Activated T-helper 1 cell treated with anti-CD3 and anti-CD28 coated beads, Interleukin-12 subunit alpha, Interleukin-12 subunit beta, Interleukin-2, Interleukin-4 antibody, amounts not matched to agents 30 ng/mL and 10 ng/mL and 1 ng/mL, durations not matched to agents 14 hours and 24 hours and 36 hours (primary cell): Measurements from ENCODE around the gene MUL1. TPM values are rescaled to one million over a fixed set of nuclear protein-coding genes. Genes with fewer than 3 reads are reported as not detected.
"Not testable (repeated sequence)": the region's sequence is repeated elsewhere in the genome, so short reads cannot be mapped to it uniquely, and the experiment has no call there.

ENCODE experiments used
- DNase-seq: peaks from one replicate; pipeline ENCODE4 v3.0.0; 2021; ENCODE audit warnings: low spot score
- H3K27ac Mint-ChIP-seq: one replicate; pipeline ENCODE4 v1.8.0; 2021; ENCODE audit warnings: mild to moderate bottlenecking, mixed read lengths
- H3K27me3 Mint-ChIP-seq: one replicate; pipeline ENCODE4 v1.8.0; 2022; ENCODE audit warnings: mild to moderate bottlenecking, moderate library complexity, mixed read lengths; ENCODE audit not compliant: insufficient read depth
- H3K36me3 Mint-ChIP-seq: one replicate; pipeline ENCODE4 v1.8.0; 2021; ENCODE audit warnings: low read depth, mixed read lengths
- H3K4me1 Mint-ChIP-seq: one replicate; pipeline ENCODE4 v1.8.0; 2021; ENCODE audit warnings: low read depth, mixed read lengths
- H3K4me3 Mint-ChIP-seq: one replicate; pipeline ENCODE4 v1.8.0; 2021; ENCODE audit warnings: mild to moderate bottlenecking, moderate library complexity, mixed read lengths
- H3K9me3 Mint-ChIP-seq: one replicate; pipeline ENCODE4 v1.8.0; 2021; ENCODE audit warnings: mixed read lengths
- intact Hi-C: fragments of 100-400 bp; cut with micrococcal nuclease; formaldehyde crosslinking; loops from one replicate; pipeline ENCODE4 v1.15.1; 2024
- total RNA-seq: library from RNA; stranded (reverse); gene quantifications from 2 replicates; pipeline ENCODE4 v1.2.3, GENCODE V29; 2022

MUL1 gene
- total RNA-seq, 1 donor from 2014 or later = 22.8 TPM

GRCh38 chr1:20533635-20534034, 25.7 kb upstream of the MUL1 start:
- Mint-ChIP-seq H3K27ac (no peak overlapping the region), H3K27me3 (peaks cover 32% of the 10 kb centered on the region), H3K4me1 (no peaks in the 10 kb centered on the region), H3K4me3 (no peak overlapping the region), H3K36me3 (no peaks in the 10 kb centered on the region), H3K9me3 (no peaks in the 10 kb centered on the region)
- intact Hi-C loops = no loop called here
- no peak for DNase-seq

- peaks cover 34% of the 10 kb centered on the region for H3K27me3 Mint-ChIP-seq
These were observed 22.9 kb upstream of the MUL1 start for GRCh38 chr1:20530901-20531300.

GRCh38 chr1:20530306-20530705, 22.4 kb upstream of the MUL1 start:
- H3K27ac Mint-ChIP-seq = no peak overlapping the region
- H3K9me3 Mint-ChIP-seq = no peaks in the 10 kb centered on the region
- H3K36me3 Mint-ChIP-seq = no peaks in the 10 kb centered on the region
- no peaks in the 10 kb centered on the region for H3K4me1 Mint-ChIP-seq
- no peak overlapping the region for H3K4me3 Mint-ChIP-seq
- no peak for DNase-seq
- intact Hi-C loops = no loop called here
- H3K27me3 Mint-ChIP-seq = peaks cover 34% of the 10 kb centered on the region

More at GRCh38 chr1:20530901-20531300, 22.9 kb upstream of the MUL1 start:
- H3K4me1 Mint-ChIP-seq = no peaks in the 10 kb centered on the region
- no peak overlapping the region for H3K27ac Mint-ChIP-seq
- no peak overlapping the region for H3K4me3 Mint-ChIP-seq
- H3K9me3 Mint-ChIP-seq = no peaks in the 10 kb centered on the region
- no peaks in the 10 kb centered on the region for H3K36me3 Mint-ChIP-seq
- intact Hi-C loops = no loop called here
- DNase-seq = no peak

- H3K27ac Mint-ChIP-seq = no peak overlapping the region
- DNase-seq = no peak
- intact Hi-C loops = no loop called here
These were observed 20.3 kb upstream of the MUL1 start for GRCh38 chr1:20528221-20528620.

GRCh38 chr1:20526267-20526666, 18.3 kb upstream of the MUL1 start:
- Mint-ChIP-seq H3K36me3 (no peaks in the 10 kb centered on the region), H3K27me3 (peaks cover 15% of the 10 kb centered on the region), H3K27ac (no peak overlapping the region), H3K4me1 (no peaks in the 10 kb centered on the region), H3K9me3 (no peaks in the 10 kb centered on the region), H3K4me3 (no peak overlapping the region)
- intact Hi-C loops = no loop called here
- no peak for DNase-seq

More at GRCh38 chr1:20528221-20528620, 20.3 kb upstream of the MUL1 start:
- H3K4me3 Mint-ChIP-seq = no peak overlapping the region
- H3K27me3 Mint-ChIP-seq = peaks cover 20% of the 10 kb centered on the region
- no peaks in the 10 kb centered on the region for H3K9me3 Mint-ChIP-seq
- no peaks in the 10 kb centered on the region for H3K4me1 Mint-ChIP-seq
- no peaks in the 10 kb centered on the region for H3K36me3 Mint-ChIP-seq

GRCh38 chr1:20521960-20522861, 14.3 kb upstream of the MUL1 start:
- Mint-ChIP-seq H3K9me3 (no peaks in the 10 kb centered on the region), H3K36me3 (no peaks in the 10 kb centered on the region), H3K27ac (no peak overlapping the region), H3K4me1 (no peaks in the 10 kb centered on the region), H3K4me3 (no peak overlapping the region), H3K27me3 (peaks cover 3% of the 10 kb centered on the region)
- DNase-seq = peak; percentile 35
- intact Hi-C loops = loop anchor here (1.0 to 2.0 kb wide), 2 partner anchors 111 to 118 kb away; partner anchors contain the start of gene PINK1

- H3K4me3 Mint-ChIP-seq = not testable (repeated sequence)
These were observed 11.8 kb upstream of the MUL1 start for GRCh38 chr1:20519609-20520262.

GRCh38 chr1:20511518-20512428, 3.8 kb upstream of the MUL1 start:
- H3K9me3 Mint-ChIP-seq = no peaks in the 10 kb centered on the region
- peaks cover 6% of the 10 kb centered on the region for H3K4me1 Mint-ChIP-seq
- H3K36me3 Mint-ChIP-seq = peaks cover 5% of the 10 kb centered on the region
- no peak for DNase-seq
- no peak overlapping the region for H3K27ac Mint-ChIP-seq
- intact Hi-C loops = no loop called here
- H3K27me3 Mint-ChIP-seq = peaks cover 6% of the 10 kb centered on the region
- H3K4me3 Mint-ChIP-seq = no peak overlapping the region

More at GRCh38 chr1:20519609-20520262, 11.8 kb upstream of the MUL1 start:
- H3K4me1 Mint-ChIP-seq, intact Hi-C loops, H3K9me3 Mint-ChIP-seq, H3K27ac Mint-ChIP-seq, H3K36me3 Mint-ChIP-seq, DNase-seq, H3K27me3 Mint-ChIP-seq: not testable (repeated sequence)

GRCh38 chr1:20508411-20508771, 440 bp upstream of the MUL1 start:
- intact Hi-C loops = loop anchor here (1.0 to 5.0 kb wide), 6 partner anchors 22 to 711 kb away; partner anchors contain the start of genes CAMK2N1, DDOST, OTUD3 and SH2D5
- H3K4me1 Mint-ChIP-seq = peaks cover 11% of the 10 kb centered on the region
- peak overlapping the region; percentile 93 for H3K27ac Mint-ChIP-seq
- no peaks in the 10 kb centered on the region for H3K9me3 Mint-ChIP-seq
- peak overlapping the region; percentile 93 for H3K4me3 Mint-ChIP-seq
- peaks cover 7% of the 10 kb centered on the region for H3K36me3 Mint-ChIP-seq
- peaks cover 6% of the 10 kb centered on the region for H3K27me3 Mint-ChIP-seq
- no peak for DNase-seq

- peak overlapping the region; percentile 93 for H3K27ac Mint-ChIP-seq
- no peaks in the 10 kb centered on the region for H3K9me3 Mint-ChIP-seq
- no peak for DNase-seq
- H3K36me3 Mint-ChIP-seq = peaks cover 8% of the 10 kb centered on the region
- intact Hi-C loops = loop anchor here (5.0 kb wide), 1 partner anchor 710 kb away; the partner anchor contains the start of gene TMCO4
- H3K27me3 Mint-ChIP-seq = peaks cover 4% of the 10 kb centered on the region
- H3K4me1 Mint-ChIP-seq = peaks cover 11% of the 10 kb centered on the region
- H3K4me3 Mint-ChIP-seq = peak overlapping the region; percentile 93
These were observed 745 bp downstream of the MUL1 start for GRCh38 chr1:20507248-20507563.

GRCh38 chr1:20505488-20505887, 2.5 kb downstream of the MUL1 start:
- intact Hi-C loops = loop anchor here (5.0 kb wide), 1 partner anchor 708 kb away; the partner anchor contains the start of gene TMCO4
- peaks cover 15% of the 10 kb centered on the region for H3K36me3 Mint-ChIP-seq
- DNase-seq = no peak
- H3K27me3 Mint-ChIP-seq = peaks cover 2% of the 10 kb centered on the region
- H3K4me1 Mint-ChIP-seq = peaks cover 11% of the 10 kb centered on the region
- H3K9me3 Mint-ChIP-seq = no peaks in the 10 kb centered on the region
- peak overlapping the region; percentile 11 for H3K4me3 Mint-ChIP-seq
- no peak overlapping the region for H3K27ac Mint-ChIP-seq

GRCh38 chr1:20500716-20501115, 7.2 kb downstream of the MUL1 start:
- intact Hi-C loops = no loop called here
- Mint-ChIP-seq H3K36me3 (peaks cover 17% of the 10 kb centered on the region), H3K4me1 (peaks cover 16% of the 10 kb centered on the region), H3K27ac (no peak overlapping the region), H3K27me3 (no peaks in the 10 kb centered on the region), H3K4me3 (no peak overlapping the region), H3K9me3 (no peaks in the 10 kb centered on the region)
- DNase-seq = no peak
